ENCODE data around the gene PRKCA.

PRKCA gene

GRCh38 chr17:66520999-66521398 is 218.6 kb downstream of the PRKCA start:
- Histone ChIP-seq H3K4me1 (ENCODE audit: control insufficient read depth in 1 of 2, insufficient read depth in 1 of 2, low read depth in 1 of 2, low read length in 1 of 2) (no peaks in the 10 kb centered on the region), H3K27me3 (no peaks in the 10 kb centered on the region), H3K36me3 (no peaks in the 10 kb centered on the region), H3K4me3 (ENCODE audit: low read depth in 1 of 2, low read length in 1 of 2) (no peak overlapping the region), H3K9me3 (no peaks in the 10 kb centered on the region), H3K27ac (no peak overlapping the region)
- TF ChIP-seq CTCF (IDR thresholded peaks at IDR 0.05): no peak

- Histone ChIP-seq H3K27me3 (no peaks in the 10 kb centered on the region), H3K27ac (no peak overlapping the region), H3K9me3 (no peaks in the 10 kb centered on the region), H3K4me1 (ENCODE audit: control insufficient read depth in 1 of 2, insufficient read depth in 1 of 2, low read depth in 1 of 2, low read length in 1 of 2) (no peaks in the 10 kb centered on the region), H3K36me3 (no peaks in the 10 kb centered on the region), H3K4me3 (ENCODE audit: low read depth in 1 of 2, low read length in 1 of 2) (no peak overlapping the region)
- TF ChIP-seq CTCF (IDR thresholded peaks at IDR 0.05): no peak
Observed at GRCh38 chr17:66522591-66523272, 220.3 kb downstream of the PRKCA start.

- TF ChIP-seq CTCF (IDR thresholded peaks at IDR 0.05): no peak
- H3K36me3 ChIP-seq: no peaks in the 10 kb centered on the region
- no peak overlapping the region for H3K27ac ChIP-seq
- H3K4me3 ChIP-seq (ENCODE audit: low read depth in 1 of 2, low read length in 1 of 2): no peak overlapping the region
- no peaks in the 10 kb centered on the region for H3K27me3 ChIP-seq
- no peaks in the 10 kb centered on the region for H3K9me3 ChIP-seq
- no peaks in the 10 kb centered on the region for H3K4me1 ChIP-seq (ENCODE audit: control insufficient read depth in 1 of 2, insufficient read depth in 1 of 2, low read depth in 1 of 2, low read length in 1 of 2)
Observed at GRCh38 chr17:66523378-66524200, 221.2 kb downstream of the PRKCA start.

GRCh38 chr17:66524877-66525276 is 222.5 kb downstream of the PRKCA start:
- Histone ChIP-seq H3K27ac (no peak overlapping the region), H3K4me1 (ENCODE audit: control insufficient read depth in 1 of 2, insufficient read depth in 1 of 2, low read depth in 1 of 2, low read length in 1 of 2) (no peaks in the 10 kb centered on the region), H3K9me3 (no peaks in the 10 kb centered on the region), H3K27me3 (no peaks in the 10 kb centered on the region), H3K4me3 (ENCODE audit: low read depth in 1 of 2, low read length in 1 of 2) (no peak overlapping the region), H3K36me3 (no peaks in the 10 kb centered on the region)
- no peak for TF ChIP-seq CTCF (IDR thresholded peaks at IDR 0.05)

GRCh38 chr17:66525338-66525737 is 222.9 kb downstream of the PRKCA start:
- Histone ChIP-seq H3K27me3 (no peaks in the 10 kb centered on the region), H3K4me3 (ENCODE audit: low read depth in 1 of 2, low read length in 1 of 2) (no peak overlapping the region), H3K4me1 (ENCODE audit: control insufficient read depth in 1 of 2, insufficient read depth in 1 of 2, low read depth in 1 of 2, low read length in 1 of 2) (no peaks in the 10 kb centered on the region), H3K9me3 (no peaks in the 10 kb centered on the region), H3K36me3 (no peaks in the 10 kb centered on the region), H3K27ac (no peak overlapping the region)
- TF ChIP-seq CTCF (IDR thresholded peaks at IDR 0.05): no peak

Measured in neutrophil (primary cell).